GM19035 (cell line): ENCODE data around the gene NFATC2.

Source experiments
- ATAC-seq: cut with Tn5 transposase; IDR thresholded peaks from one replicate; pipeline ENCODE4 v1.9.1; 2021; ENCODE audit not compliant: unreplicated experiment

Gene NFATC2

GRCh38 chr20:51399006-51399890, 143.3 kb downstream of the NFATC2 start:
- no peak for ATAC-seq

- no peak for ATAC-seq
Measured at GRCh38 chr20:51398552-51398951, 144.0 kb downstream of the NFATC2 start.

GRCh38 chr20:51398083-51398482, 144.4 kb downstream of the NFATC2 start:
- no peak for ATAC-seq

GRCh38 chr20:51397137-51397536, 145.4 kb downstream of the NFATC2 start:
- ATAC-seq = no peak

GRCh38 chr20:51396365-51396909, 146.1 kb downstream of the NFATC2 start:
- no peak for ATAC-seq

GRCh38 chr20:51394706-51395105, 147.8 kb downstream of the NFATC2 start:
- ATAC-seq = no peak

GRCh38 chr20:51393571-51393970, 148.9 kb downstream of the NFATC2 start:
- ATAC-seq = no peak

- ATAC-seq = no peak
Measured at GRCh38 chr20:51392614-51393186, 149.8 kb downstream of the NFATC2 start.

- ATAC-seq = no peak
Measured at GRCh38 chr20:51391926-51392325, 150.6 kb downstream of the NFATC2 start.

- no peak for ATAC-seq
Measured at GRCh38 chr20:51389543-51390264, 152.8 kb downstream of the NFATC2 start.

- no peak for ATAC-seq
Measured at GRCh38 chr20:51388756-51389542, 153.6 kb downstream of the NFATC2 start.

GRCh38 chr20:51388227-51388626, 154.3 kb downstream of the NFATC2 start:
- no peak for ATAC-seq

- no peak for ATAC-seq
Measured at GRCh38 chr20:51387125-51387875, 155.2 kb downstream of the NFATC2 start.

- ATAC-seq = no peak
Measured at GRCh38 chr20:51386586-51386985, 155.9 kb downstream of the NFATC2 start.

- no peak for ATAC-seq
Measured at GRCh38 chr20:51385646-51386530, 156.6 kb downstream of the NFATC2 start.

- ATAC-seq = no peak
Measured at GRCh38 chr20:51384875-51385274, 157.6 kb downstream of the NFATC2 start.

GRCh38 chr20:51383891-51384510, 158.5 kb downstream of the NFATC2 start:
- ATAC-seq = no peak

GRCh38 chr20:51382986-51383821, 159.3 kb downstream of the NFATC2 start:
- ATAC-seq = no peak
